Subcutaneous abdominal adipose tissue (tissue), 5 donors: ENCODE results near the gene ATP11A.

Experiments used
- H3K27ac ChIP-seq: one replicate; pipeline ENCODE4 v1.7.0; 2013; ENCODE audit warnings: low read depth, mild to moderate bottlenecking, inconsistent platforms, low read length, moderate library complexity
- H3K27me3 ChIP-seq, 5 donors: one replicate each; pipeline ENCODE4 v1.7.0; 2013; ENCODE audit warnings: low read length in 5 of 5, inconsistent platforms in 1 of 5; ENCODE audit not compliant: control insufficient read depth in 5 of 5, insufficient read depth in 4 of 5
- H3K36me3 ChIP-seq, 5 donors: one replicate each; pipeline ENCODE4 v1.7.0; 2013; ENCODE audit warnings: low read length in 5 of 5; ENCODE audit not compliant: control insufficient read depth in 5 of 5, insufficient read depth in 5 of 5
- H3K4me1 ChIP-seq, 5 donors: one replicate each; pipeline ENCODE4 v1.7.0; 2013; ENCODE audit warnings: low read length in 5 of 5, mild to moderate bottlenecking in 3 of 5, moderate library complexity in 1 of 5; ENCODE audit not compliant: control insufficient read depth in 5 of 5, insufficient read depth in 5 of 5
- H3K4me3 ChIP-seq, 5 donors: one replicate each; pipeline ENCODE4 v1.7.0; 2013; ENCODE audit warnings: low read length in 5 of 5, low read depth in 1 of 5
- H3K9ac ChIP-seq, 5 donors: one replicate each; pipeline ENCODE4 v1.7.0; 2013; ENCODE audit warnings: low read length in 5 of 5, mild to moderate bottlenecking in 4 of 5, moderate library complexity in 3 of 5
- H3K9me3 ChIP-seq, 5 donors: one replicate each; pipeline ENCODE4 v1.7.0; 2013; ENCODE audit warnings: low read length in 5 of 5; ENCODE audit not compliant: control insufficient read depth in 5 of 5
- donor health status: healthy.
- donor health status: healthy.
- donor health status: healthy.
- donor health status: healthy.
- donor health status: healthy.

Gene ATP11A

DNA sequence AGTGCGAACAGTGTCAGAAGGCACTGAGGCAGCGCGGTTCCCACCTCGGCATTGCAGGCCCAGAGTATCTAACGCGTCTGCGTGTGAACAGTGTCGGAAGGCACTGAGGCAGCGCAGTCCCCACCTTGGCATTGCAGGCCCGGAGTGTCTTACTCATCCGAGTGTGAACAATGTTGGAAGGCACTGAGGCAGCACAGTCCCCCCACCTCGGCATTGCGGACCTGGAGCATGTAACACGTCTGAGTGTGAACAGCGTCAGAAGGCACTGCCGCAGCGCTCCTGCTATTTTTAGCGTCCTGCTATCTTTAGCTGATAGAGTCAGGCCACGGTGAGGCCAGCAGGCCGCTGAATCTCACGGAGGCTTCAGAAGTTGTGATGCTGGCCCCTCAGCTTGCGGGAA lies 39.6 kb downstream of the ATP11A start:
- no peak overlapping the region for H3K9ac ChIP-seq
- peaks cover 0 to 9% (median 1%) of the 10 kb centered on the region in 5 donors for H3K4me1 ChIP-seq
- H3K27me3 ChIP-seq: no peaks in the 10 kb centered on the region
- no peaks in the 10 kb centered on the region for H3K36me3 ChIP-seq
- H3K4me3 ChIP-seq: no peak overlapping the region
- H3K27ac ChIP-seq: no peak overlapping the region
- H3K9me3 ChIP-seq: no peaks in the 10 kb centered on the region

DNA sequence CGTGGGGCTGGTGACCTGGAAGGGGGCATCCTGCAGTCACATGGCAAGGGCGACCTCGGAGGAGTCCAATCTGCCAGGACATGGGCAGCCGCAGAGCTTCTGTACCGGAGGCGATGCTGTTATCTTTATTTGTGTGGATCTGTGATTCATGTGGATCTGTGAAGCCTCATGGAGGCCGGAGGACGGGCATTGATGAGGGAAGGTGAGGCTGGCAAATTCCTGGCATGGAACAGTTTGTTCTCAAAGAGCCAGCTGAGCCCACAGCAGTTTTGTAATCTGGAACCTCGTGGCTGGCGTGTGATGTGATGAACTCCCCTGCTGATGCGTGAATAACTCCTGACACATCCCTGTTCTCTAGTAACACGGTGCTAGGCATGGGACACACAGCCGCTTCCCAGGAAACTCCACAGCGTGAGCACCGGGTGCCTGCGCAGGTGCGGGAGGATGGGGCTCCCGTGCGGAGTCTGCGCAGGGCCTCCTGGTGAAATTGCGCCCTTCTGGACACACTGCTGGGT lies 40.4 kb downstream of the ATP11A start:
- Histone ChIP-seq H3K9ac (no peak overlapping the region), H3K27me3 (no peaks in the 10 kb centered on the region), H3K27ac (no peak overlapping the region), H3K9me3 (no peaks in the 10 kb centered on the region), H3K36me3 (no peaks in the 10 kb centered on the region), H3K4me1 (peaks cover 0 to 7% (median 1%) of the 10 kb centered on the region in 5 donors), H3K4me3 (no peak overlapping the region)

DNA sequence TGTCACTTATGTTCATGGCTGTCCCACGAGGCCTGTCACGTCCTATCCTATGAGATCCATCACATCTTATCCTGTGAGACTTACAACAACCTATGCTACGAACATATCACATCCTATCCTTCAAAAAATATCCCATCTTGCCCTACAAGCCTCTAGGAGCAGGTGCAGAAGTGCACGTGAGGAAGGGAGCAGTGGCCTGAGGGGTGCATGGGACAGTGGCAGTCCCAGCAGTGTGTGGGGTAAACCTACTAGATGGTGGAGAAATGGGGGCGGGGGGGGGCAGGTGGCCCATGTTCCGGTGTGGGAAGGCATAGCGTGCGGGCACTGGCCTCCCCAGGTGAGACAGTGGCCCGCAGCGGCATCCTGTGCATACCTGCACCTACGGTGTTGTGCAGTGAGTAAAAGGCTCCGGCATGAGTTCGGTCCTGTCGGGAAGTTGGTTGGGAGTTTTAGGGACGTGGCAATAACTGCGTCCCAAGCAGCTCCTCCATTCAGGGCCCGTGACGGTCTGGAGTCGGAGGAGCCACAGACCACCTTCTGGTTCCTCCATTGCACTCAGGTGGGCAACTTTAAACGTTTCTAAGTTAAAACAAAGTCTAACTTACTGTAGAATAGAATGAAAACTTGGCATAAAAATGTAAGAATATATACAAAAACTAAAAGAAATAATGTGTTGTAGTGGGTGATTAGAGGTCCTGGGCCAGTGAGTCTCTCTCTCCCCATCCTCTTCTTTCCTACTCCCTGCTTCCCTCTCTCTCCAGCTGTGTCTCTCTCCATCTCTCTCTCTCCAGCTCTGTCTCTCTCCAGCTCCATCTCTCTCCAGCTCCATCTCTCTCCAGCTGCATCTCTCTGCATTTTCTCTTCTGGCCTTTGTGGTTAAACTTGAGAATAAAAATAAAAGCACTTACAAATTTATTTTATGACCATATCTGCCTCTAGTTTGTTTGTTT lies 42.1 kb downstream of the ATP11A start:
- no peak overlapping the region for H3K9ac ChIP-seq
- no peak overlapping the region for H3K4me3 ChIP-seq
- H3K27me3 ChIP-seq: no peaks in the 10 kb centered on the region
- H3K9me3 ChIP-seq: no peaks in the 10 kb centered on the region
- H3K36me3 ChIP-seq: no peaks in the 10 kb centered on the region
- H3K27ac ChIP-seq: no peak overlapping the region
- peaks cover 0 to 1% (median 0%) of the 10 kb centered on the region in 5 donors for H3K4me1 ChIP-seq

DNA sequence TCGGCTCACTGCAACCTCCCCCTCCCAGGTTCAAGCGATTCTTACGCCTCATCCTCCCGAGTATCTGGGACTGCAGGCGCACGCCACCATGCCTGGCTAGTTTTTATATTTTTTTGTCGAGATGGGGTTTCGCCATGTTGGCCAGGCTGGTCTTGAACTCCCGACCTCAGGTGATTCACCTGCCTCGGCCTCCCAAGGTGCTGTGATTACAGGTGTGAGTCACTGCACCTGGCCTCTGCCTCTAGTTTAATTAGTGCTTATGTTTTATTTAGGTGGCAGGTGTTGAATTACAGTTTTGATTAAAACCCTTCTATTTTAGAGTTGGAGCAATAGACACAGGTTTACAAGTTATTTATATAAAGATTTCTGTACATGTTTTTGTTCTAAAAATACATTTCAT lies 42.8 kb downstream of the ATP11A start:
- no peak overlapping the region for H3K9ac ChIP-seq
- peaks cover 0 to 1% (median 0%) of the 10 kb centered on the region in 5 donors for H3K4me1 ChIP-seq
- H3K27ac ChIP-seq: no peak overlapping the region
- no peaks in the 10 kb centered on the region for H3K36me3 ChIP-seq
- no peaks in the 10 kb centered on the region for H3K9me3 ChIP-seq
- no peak overlapping the region for H3K4me3 ChIP-seq
- no peaks in the 10 kb centered on the region for H3K27me3 ChIP-seq

DNA sequence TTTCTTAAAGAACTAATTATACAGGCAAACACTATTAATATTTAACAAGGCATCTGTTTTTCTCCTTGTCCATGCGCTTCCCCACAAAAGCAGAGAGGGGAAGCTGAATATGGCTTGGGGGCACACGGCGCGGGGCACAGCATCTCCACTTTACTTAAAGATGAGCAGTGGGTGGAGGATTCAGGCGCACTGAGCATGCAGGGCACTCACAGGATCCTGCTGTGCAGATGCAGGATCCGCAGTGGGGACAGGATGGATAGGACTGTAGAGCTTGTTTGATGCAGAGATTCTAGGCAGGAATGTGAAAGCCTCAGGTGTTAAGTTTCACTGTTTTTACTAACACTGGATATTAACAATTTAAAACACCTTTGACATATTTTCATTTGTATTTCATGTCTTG lies 43.3 kb downstream of the ATP11A start:
- peaks cover 0 to 1% (median 0%) of the 10 kb centered on the region in 5 donors for H3K4me1 ChIP-seq
- no peak overlapping the region for H3K9ac ChIP-seq
- no peaks in the 10 kb centered on the region for H3K27me3 ChIP-seq
- no peak overlapping the region for H3K27ac ChIP-seq
- no peaks in the 10 kb centered on the region for H3K9me3 ChIP-seq
- H3K4me3 ChIP-seq: no peak overlapping the region
- H3K36me3 ChIP-seq: no peaks in the 10 kb centered on the region

DNA sequence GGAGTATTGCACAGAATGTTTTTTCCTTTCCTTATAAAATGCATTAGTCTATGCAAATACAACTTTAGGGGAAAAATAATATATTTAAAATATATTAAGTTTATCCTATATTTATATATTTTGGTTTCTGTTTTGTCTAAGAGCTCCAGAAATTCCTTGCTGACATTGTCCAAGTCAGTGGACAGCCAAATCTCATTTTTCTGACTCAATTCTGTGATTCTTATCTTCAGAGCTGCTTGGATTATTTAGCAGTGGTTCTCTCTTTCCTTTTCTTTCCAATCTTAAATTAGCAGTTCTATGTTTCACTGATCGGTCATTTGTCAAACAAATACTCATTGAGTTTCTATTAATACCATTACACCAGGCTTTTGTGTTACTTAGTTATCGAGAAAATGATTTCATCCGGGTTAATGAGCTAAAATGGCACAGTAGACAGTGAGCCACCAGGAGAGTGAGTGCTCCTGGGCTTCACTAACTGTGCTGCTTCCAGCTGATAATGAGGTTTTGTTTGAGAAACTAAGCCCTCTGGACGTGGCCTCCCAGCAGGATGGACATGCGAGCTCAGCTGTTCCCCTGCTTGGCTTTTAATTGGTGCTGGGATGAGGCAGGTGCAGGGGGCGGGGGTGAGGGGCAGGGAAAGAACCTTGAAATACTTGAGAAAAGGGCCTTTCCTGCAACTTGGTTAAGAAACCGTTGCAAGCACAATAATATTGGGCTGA lies 44.0 kb downstream of the ATP11A start:
- peaks cover 0 to 1% (median 0%) of the 10 kb centered on the region in 5 donors for H3K4me1 ChIP-seq
- no peak overlapping the region for H3K27ac ChIP-seq
- no peaks in the 10 kb centered on the region for H3K9me3 ChIP-seq
- no peaks in the 10 kb centered on the region for H3K36me3 ChIP-seq
- no peak overlapping the region for H3K9ac ChIP-seq
- H3K27me3 ChIP-seq: no peaks in the 10 kb centered on the region
- H3K4me3 ChIP-seq: no peak overlapping the region

DNA sequence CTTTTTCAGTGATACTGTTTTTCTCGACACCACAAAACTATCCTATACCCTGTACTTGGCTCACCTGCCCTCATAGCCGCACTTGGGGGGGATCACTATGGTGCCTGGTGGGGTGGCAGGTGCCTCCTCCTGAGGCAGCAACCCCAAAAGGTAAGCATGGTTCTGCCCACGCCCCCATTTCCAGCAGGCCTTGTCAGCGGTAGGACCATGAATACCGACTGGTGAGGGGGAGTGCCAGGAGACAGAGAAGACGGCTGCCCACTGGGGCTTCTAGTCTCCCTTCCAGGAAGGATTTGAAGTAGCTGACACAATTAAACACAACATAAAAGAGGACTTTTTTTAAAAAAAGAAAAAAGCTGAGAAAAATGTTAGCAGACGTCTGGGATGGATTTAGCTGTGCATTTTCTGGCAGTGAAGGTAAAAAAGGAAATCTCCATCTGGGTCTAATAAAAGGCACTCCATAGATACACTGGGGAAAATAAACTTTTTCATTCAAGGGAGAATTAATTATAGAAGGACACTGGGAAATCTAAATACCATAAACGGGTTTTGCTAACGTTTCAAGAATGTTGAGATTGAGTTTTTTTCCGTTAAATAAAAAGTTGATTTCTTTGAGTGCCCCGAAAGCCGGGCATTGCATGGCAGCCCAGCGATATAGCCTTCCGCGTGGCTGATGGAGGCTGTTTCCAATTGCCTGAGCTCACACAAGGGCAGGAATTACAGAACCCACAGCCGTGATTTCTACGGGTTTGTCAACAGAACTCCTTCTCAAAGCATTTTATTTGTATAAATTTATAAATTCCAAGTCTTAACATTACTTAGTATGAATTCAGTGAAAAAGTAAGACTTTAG lies 45.1 kb downstream of the ATP11A start:
- Histone ChIP-seq H3K4me1 (peaks cover 0 to under 1% (median 0%) of the 10 kb centered on the region in 5 donors), H3K27ac (no peak overlapping the region), H3K36me3 (no peaks in the 10 kb centered on the region), H3K9ac (no peak overlapping the region), H3K9me3 (no peaks in the 10 kb centered on the region), H3K27me3 (no peaks in the 10 kb centered on the region), H3K4me3 (no peak overlapping the region)

DNA sequence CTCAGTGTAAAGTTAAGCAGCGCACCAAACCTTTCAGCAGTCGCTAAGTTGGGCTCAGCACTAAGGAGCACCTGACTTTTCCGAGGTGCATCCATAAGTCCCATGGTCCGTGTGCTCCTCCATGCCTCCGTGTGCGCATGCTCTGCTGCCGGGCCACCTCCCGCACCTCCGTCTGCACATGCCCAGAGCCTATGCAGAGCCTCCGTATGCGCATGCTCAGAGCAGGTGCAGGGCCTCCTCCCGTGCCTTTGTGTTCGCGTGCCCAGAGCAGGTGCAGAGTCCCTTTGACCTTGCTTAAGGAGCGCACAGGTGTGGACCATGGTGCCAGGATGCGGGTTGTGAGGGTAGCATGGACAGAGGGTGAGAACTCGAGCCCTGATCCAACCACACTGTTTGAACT lies 46.0 kb downstream of the ATP11A start:
- H3K27ac ChIP-seq: no peak overlapping the region

DNA sequence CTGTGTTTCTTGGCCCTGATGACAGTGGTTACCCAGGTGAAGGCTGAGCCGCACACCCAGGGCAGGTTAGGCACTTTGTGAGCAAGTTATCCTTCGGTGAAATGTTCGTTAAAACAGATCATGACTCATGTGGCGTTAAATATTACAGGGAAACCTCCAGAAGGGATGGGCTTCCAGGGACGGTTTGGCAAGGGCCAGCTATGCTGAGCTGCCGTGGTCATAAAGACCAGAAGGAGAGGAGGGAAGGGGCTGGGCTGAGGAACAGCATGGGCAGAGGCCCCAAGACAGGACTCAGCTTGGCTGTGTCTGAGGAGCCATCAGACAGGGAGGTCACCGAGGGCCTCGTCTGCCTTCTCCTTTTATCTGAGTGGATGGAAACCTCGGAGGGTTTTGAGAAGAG lies 47.5 kb downstream of the ATP11A start:
- no peak overlapping the region for H3K4me3 ChIP-seq

More for the DNA sequence above, 46.0 kb downstream of the ATP11A start:
- Histone ChIP-seq H3K4me3 (no peak overlapping the region), H3K36me3 (no peaks in the 10 kb centered on the region), H3K4me1 (peaks cover 0 to 7% (median 7%) of the 10 kb centered on the region in 5 donors), H3K27me3 (no peaks in the 10 kb centered on the region), H3K9me3 (no peaks in the 10 kb centered on the region), H3K9ac (no peak overlapping the region)

More for the DNA sequence above, 47.5 kb downstream of the ATP11A start:
- Histone ChIP-seq H3K27ac (no peak overlapping the region), H3K4me1 (peaks cover 0 to 17% (median 16%) of the 10 kb centered on the region in 5 donors), H3K27me3 (no peaks in the 10 kb centered on the region), H3K36me3 (no peaks in the 10 kb centered on the region), H3K9ac (no peak overlapping the region), H3K9me3 (no peaks in the 10 kb centered on the region)
